Hematopoietic multipotent progenitor cell treated with erythropoietin and hydrocortisone succinate and interleukin-3 and kit ligand, for 15 days (in vitro differentiated cells): ENCODE results near the gene SPATA6.
"Not testable (repeated sequence)": the region's sequence is repeated elsewhere in the genome, so short reads cannot be mapped to it uniquely, and the experiment has no call there.

Experiments
- DNase-seq: peaks from one replicate; pipeline ENCODE4 v3.0.0-alpha.2; 2015; ENCODE audit warnings: low spot score

The SPATA6 gene

GRCh38 chr1:48356901-48357300 lies 115.1 kb downstream of the SPATA6 start:
- no peak for DNase-seq

GRCh38 chr1:48344373-48344772 lies 127.6 kb downstream of the SPATA6 start:
- no peak for DNase-seq

- no peak for DNase-seq
Measured at GRCh38 chr1:48341221-48341620, 130.8 kb downstream of the SPATA6 start.

GRCh38 chr1:48338257-48338656 lies 133.7 kb downstream of the SPATA6 start:
- DNase-seq: no peak

GRCh38 chr1:48333316-48333715 lies 138.7 kb downstream of the SPATA6 start:
- no peak for DNase-seq

- DNase-seq: no peak
Measured at GRCh38 chr1:48332115-48332514, 139.9 kb downstream of the SPATA6 start.

- no peak for DNase-seq
Measured at GRCh38 chr1:48329905-48330304, 142.1 kb downstream of the SPATA6 start.

- DNase-seq: no peak
Measured at GRCh38 chr1:48329486-48329885, 142.5 kb downstream of the SPATA6 start.

- DNase-seq: not testable (repeated sequence)
Measured at GRCh38 chr1:48311829-48312228, 160.2 kb downstream of the SPATA6 start.

- no peak for DNase-seq
Measured at GRCh38 chr1:48309564-48310082, 162.4 kb downstream of the SPATA6 start.

- no peak for DNase-seq
Measured at GRCh38 chr1:48302652-48303051, 169.4 kb downstream of the SPATA6 start.

GRCh38 chr1:48294656-48295055 lies 177.3 kb downstream of the SPATA6 start:
- no peak for DNase-seq

GRCh38 chr1:48294094-48294493 lies 177.9 kb downstream of the SPATA6 start:
- not testable (repeated sequence) for DNase-seq

GRCh38 chr1:48292706-48293105 lies 179.3 kb downstream of the SPATA6 start:
- DNase-seq: no peak

GRCh38 chr1:48291421-48291820 lies 180.6 kb downstream of the SPATA6 start:
- DNase-seq: no peak

- DNase-seq: no peak
Measured at GRCh38 chr1:48285525-48285924, 186.5 kb downstream of the SPATA6 start.

- DNase-seq: not testable (repeated sequence)
Measured at GRCh38 chr1:48284696-48285420, 187.1 kb downstream of the SPATA6 start.

- not testable (repeated sequence) for DNase-seq
Measured at GRCh38 chr1:48282329-48282728, 189.7 kb downstream of the SPATA6 start.

- DNase-seq: not testable (repeated sequence)
Measured at GRCh38 chr1:48277437-48277836, 194.6 kb downstream of the SPATA6 start.

- no peak for DNase-seq
Measured at GRCh38 chr1:48266576-48266975, 205.4 kb downstream of the SPATA6 start.

- DNase-seq: no peak
Measured at GRCh38 chr1:48263041-48263440, 209.0 kb downstream of the SPATA6 start.

- no peak for DNase-seq
Measured at GRCh38 chr1:48261881-48262400, 210.1 kb downstream of the SPATA6 start.

GRCh38 chr1:48258106-48258505 lies 213.9 kb downstream of the SPATA6 start:
- no peak for DNase-seq

- no peak for DNase-seq
Measured at GRCh38 chr1:48254254-48254653, 217.8 kb downstream of the SPATA6 start.
